Ovary (tissue), 3 donors: ENCODE results near the gene FGFR2.

Experiments used
- POLR2A ChIP-seq: fragments of 450-650 bp; IDR thresholded peaks from one replicate; pipeline ENCODE4 v1.6.1; 2017; ENCODE audit warnings: antibody characterized with exemption, mild to moderate bottlenecking, moderate library complexity
- TF ChIP-seq, protein P1 (sequence below), 3 donors: fragments of 450-650 bp in 2 of 3; fragments of 200-600 bp in 1 of 3; IDR thresholded peaks; one replicate each; pipeline versions ENCODE4 v1.5.1 to v1.8.0; 2016 to 2022; ENCODE audit warnings: antibody characterized with exemption in 3 of 3, mild to moderate bottlenecking in 1 of 3
- donor health status: DM: no; HTN: no; CAD: no.

DNA sequence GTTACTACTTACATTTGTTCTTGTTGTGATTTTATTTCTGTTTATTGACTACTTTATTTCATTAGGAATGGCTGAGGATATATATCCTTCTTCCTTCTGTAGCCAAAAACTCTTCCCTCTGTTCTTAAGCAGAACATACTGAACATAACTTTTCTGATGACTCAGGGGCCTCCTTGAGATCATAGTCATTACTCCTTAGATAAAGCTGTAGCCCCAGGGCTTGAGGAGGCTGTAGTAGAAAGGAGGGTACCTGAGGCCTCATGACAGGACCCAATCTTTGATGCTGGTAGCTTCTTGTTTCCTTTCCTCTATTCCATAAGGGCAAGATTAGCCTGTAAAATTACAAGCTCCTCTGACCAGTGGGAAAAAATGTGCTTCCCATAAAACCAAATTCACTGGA is 41.2 kb upstream of the FGFR2 start:
- TF ChIP-seq, protein P1, sequence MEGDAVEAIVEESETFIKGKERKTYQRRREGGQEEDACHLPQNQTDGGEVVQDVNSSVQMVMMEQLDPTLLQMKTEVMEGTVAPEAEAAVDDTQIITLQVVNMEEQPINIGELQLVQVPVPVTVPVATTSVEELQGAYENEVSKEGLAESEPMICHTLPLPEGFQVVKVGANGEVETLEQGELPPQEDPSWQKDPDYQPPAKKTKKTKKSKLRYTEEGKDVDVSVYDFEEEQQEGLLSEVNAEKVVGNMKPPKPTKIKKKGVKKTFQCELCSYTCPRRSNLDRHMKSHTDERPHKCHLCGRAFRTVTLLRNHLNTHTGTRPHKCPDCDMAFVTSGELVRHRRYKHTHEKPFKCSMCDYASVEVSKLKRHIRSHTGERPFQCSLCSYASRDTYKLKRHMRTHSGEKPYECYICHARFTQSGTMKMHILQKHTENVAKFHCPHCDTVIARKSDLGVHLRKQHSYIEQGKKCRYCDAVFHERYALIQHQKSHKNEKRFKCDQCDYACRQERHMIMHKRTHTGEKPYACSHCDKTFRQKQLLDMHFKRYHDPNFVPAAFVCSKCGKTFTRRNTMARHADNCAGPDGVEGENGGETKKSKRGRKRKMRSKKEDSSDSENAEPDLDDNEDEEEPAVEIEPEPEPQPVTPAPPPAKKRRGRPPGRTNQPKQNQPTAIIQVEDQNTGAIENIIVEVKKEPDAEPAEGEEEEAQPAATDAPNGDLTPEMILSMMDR (IDR thresholded peaks at IDR 0.05), result no peak
- no peak for TF ChIP-seq POLR2A
